Thoracic aorta (tissue), 2 donors: Measurements from ENCODE around the gene RP9. TPM values are rescaled to one million over a fixed set of nuclear protein-coding genes. Genes with fewer than 3 reads are reported as not detected.

Experiments used
- ATAC-seq: fragments of 150-250 bp; one replicate; pipeline ENCODE4 v1.8.0; 2017; ENCODE audit warnings: low read depth; ENCODE audit not compliant: insufficient number of reproducible peaks, low FRiP score
- DNase-seq: peaks from one replicate; pipeline ENCODE4 v3.0.0-alpha.2; 2020; ENCODE audit warnings: low spot score
- H3K27ac ChIP-seq, 2 donors: fragments of 200-600 bp; sonication (generic); 1 replicate in 1 of 2; 2 replicates in 1 of 2; pipeline ENCODE4 v1.5.1; 2016; ENCODE audit warnings: mild to moderate bottlenecking in 2 of 2, moderate library complexity in 2 of 2
- H3K27me3 ChIP-seq: fragments of 200-600 bp; sonication (generic); replicated peaks from 2 replicates; pipeline ENCODE4 v1.6.0; 2016; ENCODE audit warnings: mild to moderate bottlenecking; ENCODE audit not compliant: insufficient read depth
- H3K36me3 ChIP-seq: fragments of 200-600 bp; sonication (generic); one replicate; pipeline ENCODE4 v1.5.1; 2016
- H3K4me1 ChIP-seq, 2 donors: fragments of 200-600 bp; sonication (generic); 1 replicate in 1 of 2; 2 replicates in 1 of 2; pipeline versions ENCODE4 v1.5.1 to v1.6.0; 2016; ENCODE audit warnings: low read depth in 2 of 2, mild to moderate bottlenecking in 1 of 2; ENCODE audit not compliant: control insufficient read depth in 1 of 2
- H3K4me3 ChIP-seq: fragments of 200-600 bp; sonication (generic); 2 replicates; pipeline ENCODE4 v1.5.1; 2016; ENCODE audit warnings: mild to moderate bottlenecking
- H3K9me3 ChIP-seq: fragments of 200-600 bp; sonication (generic); 2 replicates; pipeline ENCODE4 v1.5.1; 2016
- total RNA-seq, 2 donors: library from RNA; depleted of rRNA; stranded (reverse); fragments of >200 nt; gene quantifications; one replicate each; pipeline versions ENCODE4 v1.1.0 to v1.2.3, GENCODE V29; 2016
- TF ChIP-seq, protein P1 (sequence below): fragments of 200-600 bp; sonication (generic); IDR thresholded peaks from one replicate; pipeline ENCODE4 v1.5.1; 2019; ENCODE audit warnings: antibody characterized with exemption

Gene RP9
- total RNA-seq, 2 donors from 2014 or later, result 7.6 to 17.0 TPM

DNA sequence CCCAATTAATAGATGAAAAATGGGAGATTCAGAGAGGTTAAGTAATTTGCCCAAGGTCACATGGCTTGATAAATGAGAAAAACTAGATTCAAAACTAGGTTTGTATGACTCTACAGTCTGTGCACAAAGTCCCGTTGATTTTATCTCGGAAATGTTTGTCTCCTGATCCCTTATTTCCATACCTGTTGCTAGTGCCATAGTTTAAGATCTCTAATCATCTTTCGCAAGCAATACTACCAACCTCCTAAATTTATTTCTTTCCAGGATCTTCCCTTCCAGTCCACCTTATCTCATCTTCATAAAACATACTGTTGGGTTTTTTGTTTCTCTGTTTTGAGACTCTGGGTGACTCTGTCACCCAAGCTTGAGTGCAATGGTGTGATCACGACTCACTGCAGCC lies 49.6 kb downstream of the RP9 start:
- TF ChIP-seq, protein P1, sequence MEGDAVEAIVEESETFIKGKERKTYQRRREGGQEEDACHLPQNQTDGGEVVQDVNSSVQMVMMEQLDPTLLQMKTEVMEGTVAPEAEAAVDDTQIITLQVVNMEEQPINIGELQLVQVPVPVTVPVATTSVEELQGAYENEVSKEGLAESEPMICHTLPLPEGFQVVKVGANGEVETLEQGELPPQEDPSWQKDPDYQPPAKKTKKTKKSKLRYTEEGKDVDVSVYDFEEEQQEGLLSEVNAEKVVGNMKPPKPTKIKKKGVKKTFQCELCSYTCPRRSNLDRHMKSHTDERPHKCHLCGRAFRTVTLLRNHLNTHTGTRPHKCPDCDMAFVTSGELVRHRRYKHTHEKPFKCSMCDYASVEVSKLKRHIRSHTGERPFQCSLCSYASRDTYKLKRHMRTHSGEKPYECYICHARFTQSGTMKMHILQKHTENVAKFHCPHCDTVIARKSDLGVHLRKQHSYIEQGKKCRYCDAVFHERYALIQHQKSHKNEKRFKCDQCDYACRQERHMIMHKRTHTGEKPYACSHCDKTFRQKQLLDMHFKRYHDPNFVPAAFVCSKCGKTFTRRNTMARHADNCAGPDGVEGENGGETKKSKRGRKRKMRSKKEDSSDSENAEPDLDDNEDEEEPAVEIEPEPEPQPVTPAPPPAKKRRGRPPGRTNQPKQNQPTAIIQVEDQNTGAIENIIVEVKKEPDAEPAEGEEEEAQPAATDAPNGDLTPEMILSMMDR, result no peak
- Histone ChIP-seq H3K27me3 (no peaks in the 10 kb centered on the region), H3K4me3 (no peak overlapping the region), H3K9me3 (no peaks in the 10 kb centered on the region), H3K36me3 (no peaks in the 10 kb centered on the region), H3K27ac (no peak overlapping the region), H3K4me1 (peaks cover 10 to 26% of the 10 kb centered on the region in 2 donors)
- ATAC-seq (no peak), DNase-seq (no peak)

DNA sequence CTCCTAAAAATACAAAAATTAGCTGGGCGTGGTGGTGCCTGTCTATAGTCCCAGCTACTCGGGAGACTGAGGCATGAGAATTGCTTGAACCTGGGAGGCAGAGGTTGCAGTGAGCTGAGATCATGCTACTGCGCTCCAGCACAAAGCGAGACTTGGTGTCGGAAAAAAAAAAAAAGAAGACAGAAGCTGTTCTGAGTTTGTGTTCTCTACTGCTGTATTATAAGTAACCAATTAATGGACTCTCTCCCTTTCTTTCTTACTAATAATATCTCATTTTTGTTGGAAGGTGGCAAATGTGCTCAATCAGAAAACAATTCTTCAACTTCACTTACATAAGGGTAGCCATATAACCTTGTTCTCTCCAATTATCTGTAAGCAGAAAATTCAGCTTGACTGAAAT lies 54.0 kb downstream of the RP9 start:
- DNase-seq (no peak), ATAC-seq (no peak)
- TF ChIP-seq, protein P1, result no peak
- Histone ChIP-seq H3K27me3 (no peaks in the 10 kb centered on the region), H3K9me3 (no peaks in the 10 kb centered on the region), H3K4me3 (no peak overlapping the region), H3K36me3 (no peaks in the 10 kb centered on the region), H3K4me1 (peaks cover 9 to 10% of the 10 kb centered on the region in 2 donors), H3K27ac (no peak overlapping the region)

DNA sequence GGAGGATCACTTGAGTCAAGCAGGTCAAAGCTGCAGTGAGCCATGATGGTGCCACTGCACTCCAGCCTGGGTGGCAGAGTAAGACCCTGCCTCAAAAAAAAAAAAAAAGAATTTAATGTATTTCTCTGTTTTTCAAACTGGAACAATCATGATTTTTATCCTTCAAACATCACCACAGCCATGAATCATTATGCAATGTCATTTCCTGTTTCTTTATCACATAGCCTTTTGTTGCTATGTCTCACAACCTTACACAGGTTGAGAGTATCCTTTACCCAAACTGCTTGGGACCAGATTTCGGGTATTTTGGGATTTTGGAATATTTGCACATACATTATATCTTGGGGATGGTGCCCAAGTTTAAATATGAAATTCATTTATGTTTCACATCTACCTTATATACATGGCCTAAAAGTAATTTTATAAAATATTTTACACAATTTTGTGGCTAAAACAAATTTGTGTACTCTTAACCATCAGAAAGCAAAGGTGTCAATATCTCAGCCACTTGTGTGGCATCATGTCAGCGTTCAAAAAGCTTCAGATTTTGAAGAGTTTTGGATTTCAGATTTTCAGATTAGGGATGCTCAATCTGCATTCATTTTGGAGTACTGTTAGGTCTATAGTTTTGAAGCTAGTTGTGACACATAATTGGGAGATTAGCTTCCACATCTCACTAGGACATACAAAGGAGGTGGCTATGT lies 54.8 kb downstream of the RP9 start:
- Histone ChIP-seq H3K36me3 (no peaks in the 10 kb centered on the region), H3K4me3 (no peak overlapping the region), H3K4me1 (peaks cover 10% of the 10 kb centered on the region in 2 donors), H3K9me3 (no peaks in the 10 kb centered on the region), H3K27ac (no peak overlapping the region), H3K27me3 (no peaks in the 10 kb centered on the region)
- TF ChIP-seq, protein P1, result no peak
- ATAC-seq, result no peak
- DNase-seq, result no peak

DNA sequence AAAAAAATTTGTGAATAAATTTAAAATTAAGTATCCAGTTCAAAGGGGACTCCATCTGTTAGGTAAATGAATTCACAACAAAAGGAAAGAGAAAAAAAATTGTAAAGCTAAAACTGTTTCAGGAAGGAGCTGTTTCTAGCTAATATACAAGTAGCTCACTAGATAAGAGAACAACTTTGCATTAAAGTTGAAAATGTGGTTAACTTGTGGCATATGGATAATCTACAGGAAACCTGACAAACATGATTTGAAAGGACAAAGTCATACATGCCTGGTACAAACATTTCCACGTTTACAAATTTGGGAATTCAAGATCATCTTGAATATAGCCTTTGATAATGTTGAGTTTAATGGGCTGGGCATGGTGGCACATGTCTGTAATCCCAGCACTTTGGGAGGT lies 55.5 kb downstream of the RP9 start:
- TF ChIP-seq, protein P1, result no peak
- Histone ChIP-seq H3K27me3 (no peaks in the 10 kb centered on the region), H3K4me1 (peaks cover 10% of the 10 kb centered on the region in 2 donors), H3K9me3 (no peaks in the 10 kb centered on the region), H3K4me3 (no peak overlapping the region), H3K36me3 (no peaks in the 10 kb centered on the region), H3K27ac (no peak overlapping the region)
- ATAC-seq, result no peak
- DNase-seq, result no peak

DNA sequence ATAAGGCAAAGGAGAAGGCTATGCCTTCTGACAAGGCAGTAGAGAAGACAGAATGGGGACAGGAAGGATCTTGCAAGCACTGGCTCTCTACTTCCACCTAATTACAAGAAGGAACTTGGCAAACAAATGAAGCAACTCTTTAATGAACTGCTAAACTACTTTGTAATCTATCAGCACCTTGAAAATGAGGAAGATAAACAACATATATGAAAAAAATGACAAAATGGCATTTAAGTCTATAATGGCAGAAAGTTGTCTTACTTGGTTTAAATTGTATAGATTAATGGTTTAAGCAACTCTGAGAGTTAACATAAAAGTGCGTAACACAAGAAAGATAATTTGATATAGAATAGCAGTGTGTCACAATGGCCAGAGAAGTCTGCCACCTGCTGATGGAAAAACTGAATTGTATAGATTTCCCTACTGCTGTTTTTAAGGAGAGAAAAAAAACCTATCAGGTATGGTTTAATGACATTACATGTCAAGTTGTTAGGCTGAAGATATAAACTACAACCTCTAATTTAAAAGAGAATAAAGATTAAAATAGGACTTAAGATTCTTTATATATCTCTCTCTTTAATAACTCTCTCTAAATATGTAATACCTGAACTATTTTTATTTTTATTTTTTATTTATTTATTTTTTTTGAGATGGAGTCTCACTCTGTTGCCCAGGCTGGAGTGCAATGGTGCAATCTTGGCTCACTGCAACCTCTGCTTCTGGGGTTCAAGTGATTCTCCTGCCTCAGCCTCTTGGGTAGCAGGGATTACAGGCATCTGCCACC lies 58.5 kb downstream of the RP9 start:
- no peak for ATAC-seq
- DNase-seq, result no peak
- peaks cover 10% of the 10 kb centered on the region in 2 donors for H3K4me1 ChIP-seq
- TF ChIP-seq, protein P1, result peak; percentile 43
- H3K4me3 ChIP-seq, result peak overlapping the region; percentile 24
- H3K27ac ChIP-seq, result no peak overlapping the region
- H3K27me3 ChIP-seq, result no peaks in the 10 kb centered on the region
- H3K9me3 ChIP-seq, result no peaks in the 10 kb centered on the region
- no peaks in the 10 kb centered on the region for H3K36me3 ChIP-seq
